HepG2 (cell line): ENCODE data around the gene RSBN1L. TPM values are rescaled to one million over a fixed set of nuclear protein-coding genes. Genes with fewer than 3 reads are reported as not detected.

Experiments used
- ATAC-seq: fragments of 200-7000 bp; cut with Tn5 transposase; 3 replicates; pipeline ENCODE4 v1.9.1; 2020; ENCODE audit warnings: mild to moderate bottlenecking, moderate library complexity
- BruUV-seq: library from RNA; stranded (reverse); fragments of 400-500 nt; replicated peaks from 2 replicates; lab custom pipeline; 2021; lab: Mats Ljungman, UMichigan
- CTCF ChIA-PET: fragments of 300-600 bp; formaldehyde crosslinking; extraction: SDS; loops from one replicate; lab custom pipeline; 2021; ENCODE audit warnings: low total read pairs, inconsistent platforms, low intra/inter-chr PET ratio; lab: Yijun Ruan, JAX
- POLR2A ChIA-PET: fragments of 350-600 bp; sonication (Branson Sonifier 250); formaldehyde crosslinking; loops from one replicate; lab custom pipeline; 2020; ENCODE audit warnings: antibody characterized with exemption, inconsistent platforms; lab: Yijun Ruan, JAX
- DNase-seq: peaks from one replicate; pipeline ENCODE4 v3.0.0-alpha.2; 2015; ENCODE audit warnings: low spot score
- FAIRE-seq: peaks from 3 replicates; lab custom pipeline; 2011; peaks lifted over from hg19 to GRCh38; lab: Jason Lieb, UNC
- H2AFZ ChIP-seq: one replicate; pipeline ENCODE4 v1.6.1; 2011; ENCODE audit warnings: low read length, inconsistent platforms
- H3K27ac ChIP-seq: fragments of 300-600 bp; 3 replicates; pipeline ENCODE4 v1.8.0; 2011; ENCODE audit warnings: mixed run types, mild to moderate bottlenecking, mixed read lengths, low read length, inconsistent platforms; ENCODE audit not compliant: insufficient read depth; ENCODE audit errors: extremely low read length
- H3K27me3 ChIP-seq, 2 experiments: fragments of 200-600 bp in 1 of 2; 2 replicates in 1 of 2; 3 replicates in 1 of 2; pipeline versions ENCODE4 v1.6.0 to v1.8.0; 2011; ENCODE audit warnings: low read length in 2 of 2, mild to moderate bottlenecking in 2 of 2, moderate library complexity in 2 of 2, inconsistent platforms in 1 of 2; ENCODE audit not compliant: insufficient read depth in 2 of 2, control insufficient read depth in 1 of 2
- H3K36me3 ChIP-seq, 2 experiments: fragments of 200-600 bp in 1 of 2; replicated peaks in 1 of 2; 2 replicates in 1 of 2; 3 replicates in 1 of 2; pipeline versions ENCODE4 v1.5.1 to v1.8.0; 2011; ENCODE audit warnings: low read length in 2 of 2, inconsistent platforms in 1 of 2; ENCODE audit not compliant: insufficient read depth in 2 of 2, control insufficient read depth in 1 of 2
- H3K4me1 ChIP-seq: 2 replicates; pipeline ENCODE4 v1.5.1; 2012; ENCODE audit warnings: low read length, inconsistent platforms; ENCODE audit not compliant: insufficient read depth
- H3K4me2 ChIP-seq: 2 replicates; pipeline ENCODE4 v1.6.0; 2011; ENCODE audit warnings: low read depth, low read length, inconsistent platforms
- H3K4me3 ChIP-seq, 3 experiments: fragments of 200-600 bp in 1 of 3; sonication (generic), shearing (Covaris generic) in 1 of 3; replicated peaks in 1 of 3; 2 replicates each; pipeline ENCODE4 v1.5.1; 2011 to 2016; ENCODE audit warnings: low read length in 3 of 3, inconsistent platforms in 2 of 3, low read depth in 2 of 3, mild to moderate bottlenecking in 2 of 3, control low read depth in 1 of 3, mixed read lengths in 1 of 3; ENCODE audit not compliant: insufficient read depth in 1 of 3
- H3K79me2 ChIP-seq: one replicate; pipeline ENCODE4 v1.6.1; 2011; ENCODE audit warnings: low read length, inconsistent platforms; ENCODE audit not compliant: insufficient read depth
- H3K9ac ChIP-seq: 2 replicates; pipeline ENCODE4 v1.6.0; 2011; ENCODE audit warnings: mild to moderate bottlenecking, low read depth, low read length, inconsistent platforms; ENCODE audit not compliant: insufficient read depth
- H3K9me3 ChIP-seq: 2 replicates; pipeline ENCODE4 v1.5.1; 2012; ENCODE audit warnings: mild to moderate bottlenecking, low read length
- H4K20me1 ChIP-seq: 2 replicates; pipeline ENCODE4 v1.6.0; 2011; ENCODE audit warnings: inconsistent platforms, mild to moderate bottlenecking, low read length, moderate library complexity; ENCODE audit not compliant: insufficient read depth
- IKZF4 ChIP-seq: sonication (generic); formaldehyde crosslinking; IDR thresholded peaks from 2 replicates; pipeline ENCODE4 v1.5.1; 2020; ENCODE audit warnings: borderline replicate concordance, mild to moderate bottlenecking, low read depth, missing genetic modification reagents; ENCODE audit errors: not compliant biosample characterization
- KDM3A ChIP-seq: IDR thresholded peaks from 2 replicates; pipeline ENCODE4 v1.6.1; 2018; ENCODE audit warnings: low read depth, missing compliant biosample characterization
- MTA3 ChIP-seq: sonication (generic); formaldehyde crosslinking; IDR thresholded peaks from 2 replicates; pipeline ENCODE4 v1.4.0; 2020; ENCODE audit warnings: missing genetic modification reagents
- NFRKB ChIP-seq: fragments of 450-650 bp; IDR thresholded peaks from 2 replicates; pipeline ENCODE4 v1.6.1; 2017
- PRPF4 ChIP-seq: fragments of 200-400 bp; formaldehyde crosslinking; IDR thresholded peaks from 2 replicates; pipeline ENCODE4 v1.6.1; 2016; ENCODE audit warnings: low read length, low read depth; ENCODE audit not compliant: poor library complexity, severe bottlenecking
- SALL1 ChIP-seq: sonication (generic); formaldehyde crosslinking; IDR thresholded peaks from 2 replicates; pipeline ENCODE4 v1.8.0; 2022; ENCODE audit warnings: mild to moderate bottlenecking, missing genetic modification reagents
- TGIF2 ChIP-seq: IDR thresholded peaks from 2 replicates; pipeline ENCODE4 v1.6.1; 2016; ENCODE audit warnings: control low read depth, missing compliant biosample characterization
- ZNF232 ChIP-seq: sonication (generic); formaldehyde crosslinking; IDR thresholded peaks from 2 replicates; pipeline ENCODE4 v1.4.0; 2020; ENCODE audit warnings: missing genetic modification reagents, borderline replicate concordance
- ZNF343 ChIP-seq: sonication (generic); formaldehyde crosslinking; IDR thresholded peaks from 2 replicates; pipeline ENCODE4 v1.4.0; 2020; ENCODE audit warnings: mild to moderate bottlenecking, missing genetic modification reagents
- ZNF713 ChIP-seq: sonication (generic); formaldehyde crosslinking; IDR thresholded peaks from 2 replicates; pipeline ENCODE4 v1.4.0; 2020; ENCODE audit warnings: mild to moderate bottlenecking, missing genetic modification reagents
- WGBS: methylation state at CpG from one replicate; pipeline ENCODE4 v1.1.6; 2017; ENCODE audit warnings: low lambda C conversion rate; 5-methylcytosine and 5-hydroxymethylcytosine counted together
- in situ Hi-C: cut with HindIII; loops from 2 replicates; pipeline ENCODE4 v1.10.0; 2017; ENCODE audit warnings: low pct_unique_long_range_greater_than_20kb; ENCODE audit not compliant: extremely low pct_ligation_motif_present
- intact Hi-C: fragments of 100-400 bp; cut with micrococcal nuclease; formaldehyde crosslinking; loops from one replicate; pipeline ENCODE4 v1.10.0; 2022; ENCODE audit not compliant: unreplicated experiment
- polyA plus RNA-seq, 8 experiments: library from polyadenylated mRNA; depleted of rRNA in 3 of 8; stranded (reverse) in 7 of 8; unstranded in 1 of 8; fragments of >200 nt; fragmentation: Illumina TruSeq in 4 of 8; extraction: Trizol in 4 of 8; gene quantifications; 2 replicates each; pipeline versions ENCODE4 v1.2.1 to v1.2.3, GENCODE V29; 2011 to 2016; ENCODE audit warnings: low read depth in 4 of 8, missing spikeins in 1 of 8, mixed read lengths in 1 of 8; ENCODE audit not compliant: insufficient read depth in 1 of 8
- total RNA-seq, 5 experiments: library from RNA; depleted of rRNA; stranded (reverse); fragments of >200 nt; fragmentation: Illumina TruSeq; extraction: Trizol; gene quantifications; 2 replicates each; pipeline ENCODE4 v1.2.3, GENCODE V29; 2016; ENCODE audit warnings: low read depth in 1 of 5
- TF ChIP-seq, protein P1 (sequence below): sonication (generic); formaldehyde crosslinking; IDR thresholded peaks from 2 replicates; pipeline ENCODE4; 2020; ENCODE audit warnings: missing genetic modification reagents, mild to moderate bottlenecking, borderline replicate concordance
- TF ChIP-seq, protein P2 (sequence below): sonication (generic); formaldehyde crosslinking; IDR thresholded peaks from 2 replicates; pipeline ENCODE4 v1.4.0; 2020; ENCODE audit warnings: missing genetic modification reagents, mild to moderate bottlenecking, borderline replicate concordance
- TF ChIP-seq, protein P3 (sequence below): sonication (generic); formaldehyde crosslinking; IDR thresholded peaks from 2 replicates; pipeline ENCODE4 v1.8.1; 2022; ENCODE audit warnings: mild to moderate bottlenecking, missing genetic modification reagents

The RSBN1L gene
- total and polyA plus RNA-seq, 2 of the 13 experiments (the other 11 are each of a cell fraction or from before 2014, with no cell fraction given), result 7.7 to 21.3 TPM

DNA sequence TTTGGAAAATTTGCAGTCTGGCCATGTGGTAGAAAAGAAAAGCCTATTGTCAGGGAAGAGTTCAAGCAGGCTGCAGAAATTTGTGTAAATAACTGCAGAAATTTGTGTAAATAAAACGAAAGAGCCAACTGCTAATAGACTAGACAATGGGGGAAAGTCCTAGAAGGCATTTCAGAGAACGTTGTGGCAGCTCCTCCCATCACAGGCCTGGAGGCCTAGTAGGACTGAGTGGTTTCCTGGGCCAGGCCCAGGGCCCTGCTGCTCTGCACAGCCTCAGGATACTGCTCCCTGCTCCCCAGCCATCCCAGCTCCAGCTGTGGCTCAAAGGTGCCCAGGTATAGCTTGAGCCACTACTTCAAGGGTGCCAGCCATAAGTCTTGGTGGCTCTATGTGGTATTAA, 50.9 kb downstream of the RSBN1L start (continued):
- TF ChIP-seq, protein P1, sequence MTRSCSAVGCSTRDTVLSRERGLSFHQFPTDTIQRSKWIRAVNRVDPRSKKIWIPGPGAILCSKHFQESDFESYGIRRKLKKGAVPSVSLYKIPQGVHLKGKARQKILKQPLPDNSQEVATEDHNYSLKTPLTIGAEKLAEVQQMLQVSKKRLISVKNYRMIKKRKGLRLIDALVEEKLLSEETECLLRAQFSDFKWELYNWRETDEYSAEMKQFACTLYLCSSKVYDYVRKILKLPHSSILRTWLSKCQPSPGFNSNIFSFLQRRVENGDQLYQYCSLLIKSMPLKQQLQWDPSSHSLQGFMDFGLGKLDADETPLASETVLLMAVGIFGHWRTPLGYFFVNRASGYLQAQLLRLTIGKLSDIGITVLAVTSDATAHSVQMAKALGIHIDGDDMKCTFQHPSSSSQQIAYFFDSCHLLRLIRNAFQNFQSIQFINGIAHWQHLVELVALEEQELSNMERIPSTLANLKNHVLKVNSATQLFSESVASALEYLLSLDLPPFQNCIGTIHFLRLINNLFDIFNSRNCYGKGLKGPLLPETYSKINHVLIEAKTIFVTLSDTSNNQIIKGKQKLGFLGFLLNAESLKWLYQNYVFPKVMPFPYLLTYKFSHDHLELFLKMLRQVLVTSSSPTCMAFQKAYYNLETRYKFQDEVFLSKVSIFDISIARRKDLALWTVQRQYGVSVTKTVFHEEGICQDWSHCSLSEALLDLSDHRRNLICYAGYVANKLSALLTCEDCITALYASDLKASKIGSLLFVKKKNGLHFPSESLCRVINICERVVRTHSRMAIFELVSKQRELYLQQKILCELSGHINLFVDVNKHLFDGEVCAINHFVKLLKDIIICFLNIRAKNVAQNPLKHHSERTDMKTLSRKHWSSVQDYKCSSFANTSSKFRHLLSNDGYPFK, result no peak

DNA sequence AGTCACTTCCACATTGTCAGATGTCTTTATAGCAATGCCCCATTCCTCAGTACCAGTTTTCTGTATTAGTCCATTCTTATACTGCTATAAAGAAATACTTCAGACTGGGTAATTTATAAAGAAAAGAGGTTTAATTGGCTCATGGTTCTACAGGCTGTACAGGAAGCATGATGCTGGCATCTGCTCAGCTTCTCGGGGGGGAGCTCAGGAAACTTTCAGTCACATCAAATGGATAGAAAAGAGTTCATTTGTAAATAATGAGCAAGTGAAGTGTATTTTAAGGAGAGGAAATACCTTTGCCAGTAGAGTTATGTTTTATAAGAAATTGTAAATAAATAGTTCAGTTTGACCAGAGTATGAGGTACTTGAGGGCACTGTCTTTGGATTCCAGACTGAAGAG, 51.5 kb downstream of the RSBN1L start:
- WGBS, result 97% methylated on average over 1 of the region's 1 CpG
- in situ Hi-C loops (no loop called here), intact Hi-C loops (no loop called here)
- Histone ChIP-seq H2AFZ (no peak overlapping the region), H3K4me2 (no peak overlapping the region), H3K79me2 (peaks cover 12% of the 10 kb centered on the region), H3K36me3 (peaks cover 8 to 16% of the 10 kb centered on the region in 2 experiments; a peak in 4 of 5 replicates), H3K4me3 (no peak overlapping the region), H3K9ac (no peak overlapping the region), H4K20me1 (no peaks in the 10 kb centered on the region; the same call in 1 of the 2 replicates), H3K4me1 (peaks cover 17% of the 10 kb centered on the region), H3K9me3 (no peaks in the 10 kb centered on the region), H3K27me3 (no peaks in the 10 kb centered on the region), H3K27ac (no peak overlapping the region)
- ATAC-seq, result no peak
- ChIA-PET POLR2A (interaction anchor here (1.6 kb wide), 1 partner anchor 52 kb away, joined by 5 read pairs; the partner anchor contains the start of gene RSBN1L), CTCF (no interaction called here)
- BruUV-seq, result no TSS peak
- no peak for FAIRE-seq
- DNase-seq, result no peak
- TF ChIP-seq NFRKB (no peak), ZNF713 (no peak), ZNF232 (no peak), PRPF4 (no peak), KDM3A (CRISPR knock-in tag) (no peak), SALL1 (CRISPR knock-in tag) (no peak), ZNF343 (CRISPR knock-in tag) (no peak), TGIF2 (CRISPR knock-in tag) (no peak), MTA3 (CRISPR knock-in tag) (no peak), IKZF4 (CRISPR knock-in tag) (no peak)
- TF ChIP-seq, protein P2, sequence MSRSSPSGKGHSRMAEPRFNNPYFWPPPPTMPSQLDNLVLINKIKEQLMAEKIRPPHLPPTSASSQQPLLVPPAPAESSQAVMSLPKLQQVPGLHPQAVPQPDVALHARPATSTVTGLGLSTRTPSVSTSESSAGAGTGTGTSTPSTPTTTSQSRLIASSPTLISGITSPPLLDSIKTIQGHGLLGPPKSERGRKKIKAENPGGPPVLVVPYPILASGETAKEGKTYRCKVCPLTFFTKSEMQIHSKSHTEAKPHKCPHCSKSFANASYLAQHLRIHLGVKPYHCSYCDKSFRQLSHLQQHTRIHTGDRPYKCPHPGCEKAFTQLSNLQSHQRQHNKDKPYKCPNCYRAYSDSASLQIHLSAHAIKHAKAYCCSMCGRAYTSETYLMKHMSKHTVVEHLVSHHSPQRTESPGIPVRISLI (CRISPR knock-in tag), result no peak
- TF ChIP-seq, protein P3, sequence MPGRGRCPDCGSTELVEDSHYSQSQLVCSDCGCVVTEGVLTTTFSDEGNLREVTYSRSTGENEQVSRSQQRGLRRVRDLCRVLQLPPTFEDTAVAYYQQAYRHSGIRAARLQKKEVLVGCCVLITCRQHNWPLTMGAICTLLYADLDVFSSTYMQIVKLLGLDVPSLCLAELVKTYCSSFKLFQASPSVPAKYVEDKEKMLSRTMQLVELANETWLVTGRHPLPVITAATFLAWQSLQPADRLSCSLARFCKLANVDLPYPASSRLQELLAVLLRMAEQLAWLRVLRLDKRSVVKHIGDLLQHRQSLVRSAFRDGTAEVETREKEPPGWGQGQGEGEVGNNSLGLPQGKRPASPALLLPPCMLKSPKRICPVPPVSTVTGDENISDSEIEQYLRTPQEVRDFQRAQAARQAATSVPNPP (CRISPR knock-in tag), result no peak
